HG03442 (cell line): ENCODE results near the gene DLEU7.

Experiments used
- ATAC-seq: cut with Tn5 transposase; IDR thresholded peaks from one replicate; pipeline ENCODE4 v1.9.1; 2021; ENCODE audit warnings: mild to moderate bottlenecking, moderate library complexity; ENCODE audit not compliant: unreplicated experiment

DLEU7 gene

GRCh38 chr13:50843257-50844083, at the start of gene DLEU7:
Gene DLEU7 (minus strand): TSS chr13:50843692. CDS start chr13:50843646, 46 bp downstream.
- no peak for ATAC-seq

GRCh38 chr13:50892210-50892944, 48.9 kb upstream of the DLEU7 start:
- ATAC-seq = no peak

GRCh38 chr13:50891206-50891605, 47.7 kb upstream of the DLEU7 start:
- no peak for ATAC-seq

- no peak for ATAC-seq
These were observed 45.8 kb upstream of the DLEU7 start for GRCh38 chr13:50889317-50889716.

- no peak for ATAC-seq
These were observed 44.9 kb upstream of the DLEU7 start for GRCh38 chr13:50888362-50888761.

GRCh38 chr13:50887151-50887550, 43.7 kb upstream of the DLEU7 start:
- ATAC-seq = no peak

- no peak for ATAC-seq
These were observed 40.8 kb upstream of the DLEU7 start for GRCh38 chr13:50884265-50884664.

- no peak for ATAC-seq
These were observed 40.2 kb upstream of the DLEU7 start for GRCh38 chr13:50883728-50884127.

GRCh38 chr13:50882816-50883435, 39.4 kb upstream of the DLEU7 start:
- no peak for ATAC-seq

- ATAC-seq = no peak
These were observed 30.5 kb upstream of the DLEU7 start for GRCh38 chr13:50873991-50874390.

GRCh38 chr13:50873467-50873866, 30.0 kb upstream of the DLEU7 start:
- no peak for ATAC-seq

GRCh38 chr13:50871405-50871804, 27.9 kb upstream of the DLEU7 start:
- ATAC-seq = no peak

GRCh38 chr13:50867637-50867945, 24.1 kb upstream of the DLEU7 start:
- ATAC-seq = no peak

- ATAC-seq = no peak
These were observed 23.5 kb upstream of the DLEU7 start for GRCh38 chr13:50866817-50867636.

GRCh38 chr13:50864492-50864891, 21.0 kb upstream of the DLEU7 start:
- ATAC-seq = no peak

- no peak for ATAC-seq
These were observed 12.2 kb upstream of the DLEU7 start for GRCh38 chr13:50855681-50856080.

GRCh38 chr13:50850445-50850844, 7.0 kb upstream of the DLEU7 start:
- ATAC-seq = no peak

GRCh38 chr13:50847501-50847900, 4.0 kb upstream of the DLEU7 start:
- no peak for ATAC-seq

GRCh38 chr13:50846861-50847475, 3.5 kb upstream of the DLEU7 start:
- ATAC-seq = no peak

GRCh38 chr13:50845211-50845610, 1.7 kb upstream of the DLEU7 start:
- no peak for ATAC-seq
